Stimulated activated CD4-positive, alpha-beta T cell treated with anti-CD3 and anti-CD28 coated beads, TNF-alpha, amount 100 ng/mL, for 48 hours (primary cell): ENCODE data around the gene TRIM58.

Experiments
- DNase-seq, 3 donors: peaks; one replicate each; pipeline ENCODE4 v3.0.0-alpha.2; 2020; ENCODE audit warnings: low read depth in 3 of 3

Gene TRIM58

GRCh38 chr1:247884797-247885413 is 27.9 kb downstream of the TRIM58 start:
- DNase-seq = no peak

DNA sequence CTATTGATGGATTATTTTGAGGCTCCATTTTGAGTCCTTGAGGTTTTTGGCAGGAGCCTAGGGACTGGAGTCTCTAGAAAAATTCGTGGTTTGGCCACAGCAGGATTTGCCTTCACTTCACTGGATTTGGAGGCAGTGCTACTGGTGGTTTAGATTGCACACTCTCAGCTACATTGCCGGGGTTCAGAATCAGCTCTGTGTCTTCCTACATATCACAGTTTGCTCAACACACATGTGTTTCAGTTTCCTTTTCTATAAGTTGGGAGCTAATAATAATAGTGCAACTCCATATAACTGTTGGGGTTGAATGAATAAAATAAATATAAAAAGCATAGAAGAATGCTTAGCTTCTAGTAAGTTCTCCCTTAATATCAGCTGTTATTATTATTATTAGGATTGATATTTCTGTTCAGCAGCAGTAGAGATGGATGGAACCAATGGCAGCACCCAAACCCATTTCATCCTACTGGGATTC is 38.2 kb downstream of the TRIM58 start, which contains the start of gene OR2W3:
TSS of gene OR2W3 (plus strand) at position 425 of the 475 bp plus-strand sequence. CDS start at position 425, 0 bp downstream.
- DNase-seq = no peak

DNA sequence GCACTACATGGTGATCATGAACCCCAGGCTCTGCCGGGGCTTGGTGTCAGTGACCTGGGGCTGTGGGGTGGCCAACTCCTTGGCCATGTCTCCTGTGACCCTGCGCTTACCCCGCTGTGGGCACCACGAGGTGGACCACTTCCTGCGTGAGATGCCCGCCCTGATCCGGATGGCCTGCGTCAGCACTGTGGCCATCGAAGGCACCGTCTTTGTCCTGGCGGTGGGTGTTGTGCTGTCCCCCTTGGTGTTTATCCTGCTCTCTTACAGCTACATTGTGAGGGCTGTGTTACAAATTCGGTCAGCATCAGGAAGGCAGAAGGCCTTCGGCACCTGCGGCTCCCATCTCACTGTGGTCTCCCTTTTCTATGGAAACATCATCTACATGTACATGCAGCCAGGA is 39.0 kb downstream of the TRIM58 start:
- no peak for DNase-seq

GRCh38 chr1:247904122-247904521 is 47.1 kb downstream of the TRIM58 start:
- DNase-seq = no peak

DNA sequence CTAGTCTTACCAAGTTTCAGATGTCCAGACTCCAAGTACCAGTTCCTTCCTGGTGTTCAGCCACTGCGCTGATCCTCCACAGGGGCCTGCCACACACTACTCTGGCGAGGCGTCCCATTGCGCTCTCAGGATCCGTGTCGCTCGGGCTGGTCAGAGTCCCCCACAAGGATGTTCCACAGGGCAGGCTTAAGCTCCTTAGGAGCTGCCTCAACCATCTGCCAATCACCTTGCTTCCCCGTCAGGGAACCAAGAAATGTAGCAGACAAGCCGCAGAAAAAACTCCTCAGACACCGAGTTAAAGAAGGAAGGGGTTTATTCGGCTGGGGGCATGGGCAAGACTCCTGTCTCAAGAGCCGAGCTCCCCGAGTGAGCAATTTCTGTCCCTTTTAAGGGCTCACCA is 48.2 kb downstream of the TRIM58 start:
- no peak for DNase-seq

DNA sequence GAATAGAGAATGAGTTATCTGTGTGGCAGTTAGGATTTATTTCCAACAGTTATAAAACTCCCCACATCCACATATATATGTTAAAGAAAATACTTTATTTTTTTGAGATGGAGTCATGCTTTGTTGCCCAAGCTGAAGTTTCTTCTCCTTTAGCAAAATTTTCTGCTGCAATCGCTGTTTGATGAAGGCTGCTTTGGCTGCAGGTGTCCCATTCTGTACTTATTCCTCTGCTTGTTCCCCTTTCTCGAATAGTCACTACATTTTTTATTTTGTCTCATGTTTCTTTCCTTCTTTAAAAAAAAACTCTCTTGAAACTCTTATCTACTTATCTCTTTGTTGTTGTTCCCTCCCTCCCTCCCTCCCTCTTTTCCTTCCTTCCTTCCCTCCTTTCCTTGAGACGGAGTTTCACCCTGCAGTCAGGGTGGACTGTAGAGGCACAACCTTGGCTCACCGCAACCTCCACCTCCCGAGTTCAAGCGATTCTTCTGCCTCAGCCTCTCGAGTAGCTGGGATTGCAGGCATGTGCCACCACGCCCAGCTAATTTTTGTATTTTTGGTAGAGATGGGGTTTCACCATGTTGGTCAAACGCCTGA is 49.0 kb downstream of the TRIM58 start:
- DNase-seq = no peak

DNA sequence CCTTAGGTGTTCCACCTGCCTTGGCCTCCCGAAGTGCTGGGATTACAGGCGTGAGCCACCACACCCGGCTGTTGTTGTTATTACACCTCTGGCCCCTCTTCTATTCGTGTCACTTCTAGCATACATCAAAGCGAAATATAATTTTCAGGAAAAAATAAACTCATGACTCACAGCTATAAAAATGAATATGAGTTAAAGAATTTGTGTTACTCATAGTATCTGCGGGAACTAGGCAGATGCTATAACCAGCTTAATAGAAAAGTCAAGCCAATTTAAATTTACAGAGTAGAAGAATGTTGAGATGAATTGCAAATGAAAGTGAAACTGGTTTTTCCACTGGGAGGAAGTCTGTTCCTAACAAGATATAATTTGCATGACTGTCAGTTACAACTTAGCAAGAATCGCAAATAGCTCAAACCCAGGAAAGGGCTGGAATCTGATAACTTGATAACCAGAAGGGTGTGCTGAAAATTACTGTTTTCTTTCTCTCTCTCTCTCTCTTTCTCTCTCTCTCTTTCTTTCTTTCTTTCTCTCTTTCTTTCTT is 49.6 kb downstream of the TRIM58 start:
- no peak for DNase-seq

DNA sequence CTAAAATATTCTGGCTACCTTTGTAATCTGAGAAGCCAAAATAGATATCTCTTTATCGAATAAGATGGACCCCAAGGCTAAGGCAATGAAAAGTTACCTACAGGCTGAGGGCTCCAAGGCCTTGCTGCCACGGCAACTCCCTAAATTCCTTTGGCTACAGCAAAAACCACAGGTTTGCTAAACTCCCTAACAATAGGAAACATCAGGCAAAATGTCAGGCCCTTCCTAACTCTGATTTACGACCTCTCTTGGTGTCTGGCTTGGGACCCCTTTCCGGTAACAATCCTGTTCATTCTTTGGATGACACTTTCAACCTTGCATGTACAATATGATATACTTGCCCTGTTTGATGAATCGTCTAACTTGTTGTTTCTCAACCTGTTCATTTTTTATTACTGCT is 51.8 kb downstream of the TRIM58 start:
- DNase-seq = no peak

- DNase-seq = no peak
These were observed 56.8 kb downstream of the TRIM58 start for GRCh38 chr1:247913786-247914185.

DNA sequence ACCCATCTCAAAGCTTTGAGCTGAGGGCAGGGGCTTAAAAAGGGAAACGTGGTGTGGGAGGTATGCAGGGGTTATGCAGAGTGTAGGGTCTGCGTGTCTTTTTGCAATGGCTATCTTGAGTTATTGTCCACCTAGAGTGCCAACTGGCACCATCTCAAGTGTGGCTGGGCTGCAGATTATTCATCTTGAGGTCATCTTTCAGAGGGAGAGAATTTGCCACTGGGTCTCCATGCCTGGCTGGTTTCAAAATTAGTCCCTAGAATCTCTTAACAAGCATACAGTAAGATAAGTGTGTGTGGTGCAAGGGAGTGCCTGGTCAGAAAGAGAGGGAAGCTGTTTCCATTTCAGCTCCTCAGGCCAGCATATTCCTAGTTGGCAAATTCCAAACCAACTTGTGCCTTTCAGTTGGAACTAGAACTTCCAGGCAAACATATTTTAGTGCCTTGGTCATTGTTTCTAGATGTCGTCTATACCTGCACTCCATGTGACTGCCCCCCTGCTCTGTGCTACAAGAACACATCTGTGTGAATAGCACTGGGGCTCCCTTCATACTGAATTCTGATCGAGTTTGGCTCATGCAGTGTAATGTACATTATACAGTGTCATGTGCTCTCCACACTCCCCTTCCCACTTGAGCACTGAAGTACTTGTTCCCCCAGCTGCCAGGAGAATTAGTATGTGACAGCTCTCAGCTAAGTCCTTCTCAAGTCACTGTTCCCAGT is 58.1 kb downstream of the TRIM58 start:
- DNase-seq = no peak

DNA sequence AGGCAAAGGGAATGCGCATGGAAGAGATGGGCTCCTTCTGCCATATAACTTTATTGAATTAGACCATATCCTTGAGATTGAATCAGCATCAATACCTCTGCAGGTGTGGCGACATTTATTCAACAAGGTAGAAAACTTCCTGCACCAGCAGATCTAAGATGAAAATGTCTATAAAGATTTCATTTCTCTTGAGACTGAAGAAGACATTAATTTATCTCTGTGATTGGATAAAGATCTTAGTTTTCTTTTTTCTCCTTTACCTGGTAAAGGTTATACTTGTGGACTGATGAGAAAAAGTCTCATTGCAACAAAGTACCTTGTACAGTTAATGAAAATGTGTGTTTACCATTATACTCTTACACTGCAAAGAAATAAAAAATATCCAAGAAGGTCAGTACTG is 63.0 kb downstream of the TRIM58 start, which contains the start of gene OR2T8:
TSS of gene OR2T8 (plus strand) at position 301 of the 400 bp plus-strand sequence. CDS start 766 bp downstream, outside the sequence.
- no peak for DNase-seq

- no peak for DNase-seq
These were observed 67.0 kb downstream of the TRIM58 start for GRCh38 chr1:247923941-247924340.

GRCh38 chr1:247924868-247925267 is 67.9 kb downstream of the TRIM58 start, which contains the start of gene OR2AJ1:
Gene OR2AJ1, plus strand, starts transcription at chr1:247924889. Its CDS starts 8,880 bp downstream, at chr1:247933769.
- no peak for DNase-seq
